ENCODE measurements around the gene CELA3B. TPM values are rescaled to one million over a fixed set of nuclear protein-coding genes. Genes with fewer than 3 reads are reported as not detected.

CELA3B gene
- total RNA-seq, 4 donors from 2014 or later, result not detected

DNA sequence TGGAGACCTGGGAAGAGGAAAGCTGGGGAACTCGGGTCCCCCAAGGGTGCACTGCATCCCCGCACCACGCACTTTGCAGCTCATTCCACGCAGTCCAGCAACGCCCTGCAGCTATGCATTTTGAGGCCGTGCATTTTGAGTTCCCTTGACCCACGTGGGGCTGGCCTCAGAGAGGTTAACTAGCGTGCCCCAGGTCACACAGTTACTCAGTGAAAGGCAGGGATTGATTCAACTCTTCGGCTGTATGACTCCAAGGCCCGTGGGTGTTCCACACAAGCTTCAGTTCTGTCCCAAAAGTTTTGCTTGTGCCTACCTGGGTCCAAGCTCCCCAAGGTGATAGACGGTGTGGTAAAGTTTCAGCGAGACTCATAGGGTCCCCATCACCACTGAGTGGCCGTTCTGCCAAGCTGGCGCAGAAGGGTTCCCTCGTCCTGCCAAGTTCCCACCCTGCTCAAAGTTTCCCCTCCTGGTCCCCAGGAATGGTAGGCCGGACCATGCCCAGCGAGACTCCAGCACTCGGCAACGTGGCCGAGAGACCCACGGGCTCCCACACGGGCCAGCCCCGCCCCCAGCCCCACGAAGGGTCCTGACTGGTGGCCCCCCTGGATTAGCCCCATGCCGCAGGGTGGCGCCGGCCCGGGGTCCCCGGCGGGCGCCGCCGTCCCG, 40.3 kb upstream of the CELA3B start:
- Histone ChIP-seq H3K36me3 (no peaks in the 10 kb centered on the region), H3K4me3 (peak overlapping the region; percentile 68 to 89), H3K27me3 (no peaks in the 10 kb centered on the region), H3K27ac (peak overlapping the region; percentile 86 to 98 (median 96)), H3K4me1 (peaks cover 21 to 90% (median 59%) of the 10 kb centered on the region in 3 donors), H3K9me3 (no peaks in the 10 kb centered on the region)
- TF ChIP-seq POLR2A (IDR thresholded peaks at IDR 0.05), result peak in 1 of 2 donors; percentile 5
- TF ChIP-seq, protein P1, sequence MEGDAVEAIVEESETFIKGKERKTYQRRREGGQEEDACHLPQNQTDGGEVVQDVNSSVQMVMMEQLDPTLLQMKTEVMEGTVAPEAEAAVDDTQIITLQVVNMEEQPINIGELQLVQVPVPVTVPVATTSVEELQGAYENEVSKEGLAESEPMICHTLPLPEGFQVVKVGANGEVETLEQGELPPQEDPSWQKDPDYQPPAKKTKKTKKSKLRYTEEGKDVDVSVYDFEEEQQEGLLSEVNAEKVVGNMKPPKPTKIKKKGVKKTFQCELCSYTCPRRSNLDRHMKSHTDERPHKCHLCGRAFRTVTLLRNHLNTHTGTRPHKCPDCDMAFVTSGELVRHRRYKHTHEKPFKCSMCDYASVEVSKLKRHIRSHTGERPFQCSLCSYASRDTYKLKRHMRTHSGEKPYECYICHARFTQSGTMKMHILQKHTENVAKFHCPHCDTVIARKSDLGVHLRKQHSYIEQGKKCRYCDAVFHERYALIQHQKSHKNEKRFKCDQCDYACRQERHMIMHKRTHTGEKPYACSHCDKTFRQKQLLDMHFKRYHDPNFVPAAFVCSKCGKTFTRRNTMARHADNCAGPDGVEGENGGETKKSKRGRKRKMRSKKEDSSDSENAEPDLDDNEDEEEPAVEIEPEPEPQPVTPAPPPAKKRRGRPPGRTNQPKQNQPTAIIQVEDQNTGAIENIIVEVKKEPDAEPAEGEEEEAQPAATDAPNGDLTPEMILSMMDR (IDR thresholded peaks at IDR 0.05), result no peak
- 0% methylated on average over 2 of the region's 34 CpGs; no CpG with 5 or more reads in 1 of the 2 donors for WGBS, 2 donors (ENCODE audit: low coverage in 1 of 2)
- peak; percentile 0 for ATAC-seq

- Histone ChIP-seq H3K36me3 (no peaks in the 10 kb centered on the region), H3K27ac (peak within 1 kb of the TSS; percentile 90 to 98 (median 96)), H3K27me3 (no peaks in the 10 kb centered on the region), H3K4me3 (peak within 1 kb of the TSS; percentile 68 to 89), H3K4me1 (peaks cover 16 to 90% (median 55%) of the 10 kb centered on the region in 3 donors), H3K9me3 (no peaks in the 10 kb centered on the region)
- ATAC-seq, result peak; percentile 0
- no CpG with 5 or more reads among the region's 52 CpGs for WGBS, 2 donors (ENCODE audit: low coverage in 1 of 2)
- TF ChIP-seq, protein P1 (IDR thresholded peaks at IDR 0.05), result no peak
- TF ChIP-seq POLR2A (IDR thresholded peaks at IDR 0.05), result peak in 1 of 2 donors; percentile 54
Measured at GRCh38 chr1:21937034-21937371, 39.8 kb upstream of the CELA3B start, which contains the start of gene HSPG2. Gene HSPG2, minus strand, starts transcription at chr1:21937310. Its CDS starts 93 bp downstream, at chr1:21937217.

DNA sequence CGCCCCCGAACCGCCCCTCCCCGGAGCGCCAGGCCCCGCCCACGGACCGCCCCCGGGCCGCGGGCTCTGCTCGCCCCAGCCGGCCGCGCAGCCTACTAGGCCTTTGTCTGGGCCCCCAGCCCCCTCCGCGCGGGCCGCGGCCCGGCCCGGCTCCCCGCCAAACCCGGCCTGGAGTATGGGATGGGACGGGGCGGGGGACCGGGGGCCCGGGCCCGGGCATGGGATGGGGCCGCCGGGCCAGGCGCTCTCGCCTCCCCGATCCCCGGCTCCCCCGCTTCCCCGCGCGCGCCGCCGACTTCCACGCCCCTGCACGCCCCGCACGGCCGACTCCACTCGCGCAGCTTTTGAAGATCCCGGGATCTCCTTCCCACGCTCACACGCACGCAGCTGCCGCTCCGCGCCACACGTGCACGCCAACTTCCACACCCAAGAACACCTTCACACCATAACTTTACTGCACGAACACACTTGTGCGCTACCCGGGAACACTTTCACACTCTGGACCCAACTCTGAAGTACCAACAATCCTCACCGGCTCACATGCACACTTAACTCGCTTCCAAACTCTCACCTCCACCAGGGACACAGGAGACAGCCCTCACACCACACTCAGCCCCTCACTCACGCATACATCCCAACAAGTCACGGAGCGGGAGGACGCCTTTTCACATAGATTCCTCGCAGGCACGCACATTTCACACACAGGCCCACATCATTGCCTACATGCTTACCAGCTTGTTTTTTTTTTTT, 39.3 kb upstream of the CELA3B start:
- no peaks in the 10 kb centered on the region for H3K27me3 ChIP-seq
- H3K4me3 ChIP-seq, result peak overlapping the region; percentile 31 to 89
- peak overlapping the region; percentile 90 to 98 (median 95) for H3K27ac ChIP-seq
- TF ChIP-seq POLR2AphosphoS5 (IDR thresholded peaks at IDR 0.05) (peak; percentile 70), POLR2A (IDR thresholded peaks at IDR 0.05) (peak in 1 of 2 donors; percentile 32), EP300 (IDR thresholded peaks at IDR 0.05) (no peak)
- TF ChIP-seq, protein P1 (IDR thresholded peaks at IDR 0.05), result peak in 2 of 4 experiments; percentile 10 to 11
- ATAC-seq, result peak; percentile 82
- H3K36me3 ChIP-seq, result no peaks in the 10 kb centered on the region
- H3K4me1 ChIP-seq, result peaks cover 16 to 90% (median 52%) of the 10 kb centered on the region in 3 donors
- 37 to 38% methylated on average over 3 to 11 of the region's 69 CpGs for WGBS, 2 donors (ENCODE audit: low coverage in 1 of 2)
- H3K9me3 ChIP-seq, result no peaks in the 10 kb centered on the region

GRCh38 chr1:21938732-21939538, 37.9 kb upstream of the CELA3B start:
- WGBS, 2 donors (ENCODE audit: low coverage in 1 of 2), result 11 to 36% methylated on average over 8 to 9 of the region's 11 CpGs
- H3K27me3 ChIP-seq, result no peaks in the 10 kb centered on the region
- peak overlapping the region; percentile 90 to 98 (median 95) for H3K27ac ChIP-seq
- TF ChIP-seq POLR2AphosphoS5 (IDR thresholded peaks at IDR 0.05) (no peak), POLR2A (IDR thresholded peaks at IDR 0.05) (peak in 1 of 2 donors; percentile 18)
- peaks cover 16 to 90% (median 45%) of the 10 kb centered on the region in 3 donors for H3K4me1 ChIP-seq
- no peak overlapping the region for H3K4me3 ChIP-seq
- H3K36me3 ChIP-seq, result no peaks in the 10 kb centered on the region
- H3K9me3 ChIP-seq, result no peaks in the 10 kb centered on the region
- ATAC-seq, result no peak

Measured in gastroesophageal sphincter (tissue), 4 donors.